ENCODE measurements around the gene ELAPOR1.

- no peak for TF ChIP-seq POLR2A (IDR thresholded peaks at IDR 0.05)
- no peak for TF ChIP-seq CTCF (IDR thresholded peaks at IDR 0.05)
Measured at GRCh38 chr1:109094377-109094803, 19.5 kb upstream of the ELAPOR1 start.

Data from esophagus squamous epithelium (tissue), 4 donors.